Cerebellar nuclear complex (tissue), 1 donor: ENCODE measurements around the gene HOXA5.

Experiments used
- DNase-seq, 2 experiments: peaks; one replicate each; lab custom pipeline; 2025; lab: John Stamatoyannopoulos, UW

HOXA5 gene

GRCh38 chr7:27106181-27106900, 37.1 kb downstream of the HOXA5 start:
- DNase-seq = no peak

- DNase-seq = no peak
Observed at GRCh38 chr7:27105301-27106031, 38.0 kb downstream of the HOXA5 start.

GRCh38 chr7:27104341-27105058, 39.0 kb downstream of the HOXA5 start:
- no peak for DNase-seq

GRCh38 chr7:27103489-27104226, 39.8 kb downstream of the HOXA5 start:
- DNase-seq = no peak

- no peak for DNase-seq
Observed at GRCh38 chr7:27102581-27103442, 40.7 kb downstream of the HOXA5 start, which contains the start of gene HOXA2. Gene HOXA2 (minus strand): TSS chr7:27102683. CDS start chr7:27102500, 183 bp downstream.

- DNase-seq = no peak
Observed at GRCh38 chr7:27101957-27102580, 41.4 kb downstream of the HOXA5 start.

GRCh38 chr7:27101171-27101956, 42.1 kb downstream of the HOXA5 start:
- DNase-seq = no peak

GRCh38 chr7:27100694-27101170, 42.7 kb downstream of the HOXA5 start:
- DNase-seq = no peak

- DNase-seq = no peak
Observed at GRCh38 chr7:27099453-27100370, 43.8 kb downstream of the HOXA5 start.

GRCh38 chr7:27098578-27099451, 44.7 kb downstream of the HOXA5 start:
- DNase-seq = no peak

- no peak for DNase-seq
Observed at GRCh38 chr7:27097686-27098577, 45.5 kb downstream of the HOXA5 start.

GRCh38 chr7:27096768-27097514, 46.5 kb downstream of the HOXA5 start:
- no peak for DNase-seq

GRCh38 chr7:27095897-27096767, 47.3 kb downstream of the HOXA5 start, which contains the start of gene HOXA1:
Gene HOXA1 (minus strand): TSS chr7:27096000. CDS start chr7:27095912, 88 bp downstream.
- DNase-seq = no peak

- DNase-seq = no peak
Observed at GRCh38 chr7:27095050-27095896, 48.2 kb downstream of the HOXA5 start.
